HEK293 (cell line): Measurements from ENCODE around the gene TMEM255B.
"Not testable (repeated sequence)": the region's sequence is repeated elsewhere in the genome, so short reads cannot be mapped to it uniquely, and the experiment has no call there.

Experiments used
- CTCF ChIP-seq: fragments of 450-650 bp; formaldehyde crosslinking; IDR thresholded peaks from 2 replicates; pipeline ENCODE4 v1.5.1; 2016; ENCODE audit warnings: missing biosample characterization, missing genetic modification characterization
- HOXA7 ChIP-seq: sonication (generic); formaldehyde crosslinking; IDR thresholded peaks from 2 replicates; pipeline ENCODE4 v1.8.1; 2022; ENCODE audit warnings: missing genetic modification reagents, borderline replicate concordance
- OSR2 ChIP-seq: fragments of 450-650 bp; formaldehyde crosslinking; IDR thresholded peaks from 2 replicates; pipeline ENCODE4 v1.5.1; 2016; ENCODE audit warnings: missing biosample characterization, missing genetic modification characterization
- TCF7L2 ChIP-seq: IDR thresholded peaks from 2 replicates; pipeline ENCODE4 v1.6.1; 2011; ENCODE audit warnings: low read depth, mild to moderate bottlenecking, inconsistent platforms, low read length, moderate library complexity, borderline replicate concordance
- ZNF133 ChIP-seq: fragments of 450-650 bp; formaldehyde crosslinking; IDR thresholded peaks from 2 replicates; pipeline ENCODE4 v1.5.1; 2016; ENCODE audit warnings: missing biosample characterization, missing genetic modification characterization
- ZNF174 ChIP-seq: fragments of 450-650 bp; formaldehyde crosslinking; IDR thresholded peaks from 2 replicates; pipeline ENCODE4 v1.5.0; 2017; ENCODE audit warnings: missing biosample characterization, mild to moderate bottlenecking, missing genetic modification characterization
- ZNF184 ChIP-seq: fragments of 450-650 bp; IDR thresholded peaks from 2 replicates; pipeline ENCODE4 v1.5.1; 2018; ENCODE audit warnings: missing biosample characterization, mild to moderate bottlenecking, missing genetic modification characterization
- ZNF423 ChIP-seq: fragments of 450-650 bp; formaldehyde crosslinking; IDR thresholded peaks from 2 replicates; pipeline ENCODE4 v1.5.1; 2016; ENCODE audit warnings: missing biosample characterization, missing genetic modification characterization
- ZNF561 ChIP-seq: fragments of 450-650 bp; IDR thresholded peaks from 2 replicates; pipeline ENCODE4 v1.5.1; 2018; ENCODE audit warnings: missing biosample characterization, missing genetic modification characterization, borderline replicate concordance
- ZNF580 ChIP-seq: fragments of 450-650 bp; formaldehyde crosslinking; IDR thresholded peaks from 2 replicates; pipeline ENCODE4 v1.5.1; 2016; ENCODE audit warnings: missing biosample characterization, missing genetic modification characterization
- ZNF747 ChIP-seq: fragments of 450-650 bp; formaldehyde crosslinking; IDR thresholded peaks from 2 replicates; pipeline ENCODE4 v1.5.1; 2016; ENCODE audit warnings: missing biosample characterization, missing genetic modification characterization
- TF ChIP-seq, protein P1 (sequence below): sonication (generic); formaldehyde crosslinking; IDR thresholded peaks from 2 replicates; pipeline ENCODE4 v1.8.1; 2022; ENCODE audit warnings: mild to moderate bottlenecking, moderate library complexity, missing genetic modification reagents

- TF ChIP-seq HOXA7 (CRISPR knock-in tag); OSR2; CTCF (tag by site-specific recombination); ZNF174 (tag by site-specific recombination); ZNF747 (tag by site-specific recombination); TCF7L2; ZNF423 (tag by site-specific recombination); ZNF133 (tag by site-specific recombination); ZNF561 (tag by site-specific recombination); ZNF184; ZNF580 (tag by site-specific recombination): not testable (repeated sequence)
- TF ChIP-seq, protein P1, sequence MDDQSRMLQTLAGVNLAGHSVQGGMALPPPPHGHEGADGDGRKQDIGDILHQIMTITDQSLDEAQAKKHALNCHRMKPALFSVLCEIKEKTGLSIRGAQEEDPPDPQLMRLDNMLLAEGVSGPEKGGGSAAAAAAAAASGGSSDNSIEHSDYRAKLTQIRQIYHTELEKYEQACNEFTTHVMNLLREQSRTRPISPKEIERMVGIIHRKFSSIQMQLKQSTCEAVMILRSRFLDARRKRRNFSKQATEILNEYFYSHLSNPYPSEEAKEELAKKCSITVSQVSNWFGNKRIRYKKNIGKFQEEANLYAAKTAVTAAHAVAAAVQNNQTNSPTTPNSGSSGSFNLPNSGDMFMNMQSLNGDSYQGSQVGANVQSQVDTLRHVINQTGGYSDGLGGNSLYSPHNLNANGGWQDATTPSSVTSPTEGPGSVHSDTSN (CRISPR knock-in tag), result not testable (repeated sequence)
Measured at GRCh38 chr13:113725329-113726105, 33.5 kb upstream of the TMEM255B start.
